Globus pallidus (tissue), 1 donor: ENCODE measurements around the gene ZNF585A.
"Not testable (repeated sequence)": the region's sequence is repeated elsewhere in the genome, so short reads cannot be mapped to it uniquely, and the experiment has no call there.

Source experiments
- DNase-seq: peaks from one replicate; pipeline ENCODE4 v3.0.0-alpha.2; 2015; ENCODE audit warnings: low spot score

ZNF585A gene

GRCh38 chr19:37172368-37173366 lies at the start of gene ZNF585A:
Gene ZNF585A, minus strand, starts transcription at chr19:37172695. Its CDS starts 2,785 bp downstream, at chr19:37169910.
- DNase-seq, result peak; percentile 99

- DNase-seq, result no peak
Observed at GRCh38 chr19:37221136-37221535, 48.6 kb upstream of the ZNF585A start.

- DNase-seq, result no peak
Observed at GRCh38 chr19:37220383-37220782, 47.9 kb upstream of the ZNF585A start.

- DNase-seq, result no peak
Observed at GRCh38 chr19:37218592-37218935, 46.1 kb upstream of the ZNF585A start.

GRCh38 chr19:37217775-37218591 lies 45.5 kb upstream of the ZNF585A start, which contains the start of gene ZNF383:
Gene ZNF383, plus strand, starts transcription at chr19:37218214. Its CDS starts 12,240 bp downstream, at chr19:37230454.
- peak; percentile 95 for DNase-seq

- no peak for DNase-seq
Observed at GRCh38 chr19:37217480-37217774, 44.9 kb upstream of the ZNF585A start.

GRCh38 chr19:37197768-37198167 lies 25.3 kb upstream of the ZNF585A start:
- no peak for DNase-seq

GRCh38 chr19:37197115-37197514 lies 24.6 kb upstream of the ZNF585A start:
- not testable (repeated sequence) for DNase-seq

GRCh38 chr19:37195248-37195647 lies 22.8 kb upstream of the ZNF585A start:
- DNase-seq, result not testable (repeated sequence)

GRCh38 chr19:37186071-37186470 lies 13.6 kb upstream of the ZNF585A start:
- not testable (repeated sequence) for DNase-seq

GRCh38 chr19:37165635-37166034 lies 6.9 kb downstream of the ZNF585A start:
- DNase-seq, result no peak

GRCh38 chr19:37160153-37160552 lies 12.3 kb downstream of the ZNF585A start:
- DNase-seq, result no peak

- DNase-seq, result no peak
Observed at GRCh38 chr19:37148214-37148613, 24.3 kb downstream of the ZNF585A start.

GRCh38 chr19:37136111-37136510 lies 36.4 kb downstream of the ZNF585A start:
- DNase-seq, result no peak

GRCh38 chr19:37128821-37129177 lies 43.7 kb downstream of the ZNF585A start:
- DNase-seq, result no peak

GRCh38 chr19:37127999-37128820 lies 44.3 kb downstream of the ZNF585A start:
- DNase-seq, result no peak

GRCh38 chr19:37122093-37122492 lies 50.4 kb downstream of the ZNF585A start:
- not testable (repeated sequence) for DNase-seq

- no peak for DNase-seq
Observed at GRCh38 chr19:37114001-37114400, 58.5 kb downstream of the ZNF585A start.

- DNase-seq, result not testable (repeated sequence)
Observed at GRCh38 chr19:37111753-37112152, 60.7 kb downstream of the ZNF585A start.

GRCh38 chr19:37104135-37104534 lies 68.4 kb downstream of the ZNF585A start:
- not testable (repeated sequence) for DNase-seq

- no peak for DNase-seq
Observed at GRCh38 chr19:37098570-37098969, 73.9 kb downstream of the ZNF585A start.

- no peak for DNase-seq
Observed at GRCh38 chr19:37095859-37096258, 76.6 kb downstream of the ZNF585A start.
